Calu3 (cell line): ENCODE results near the gene FRS2. TPM values are rescaled to one million over a fixed set of nuclear protein-coding genes. Genes with fewer than 3 reads are reported as not detected.

Source experiments
- BruUV-seq: library from RNA; stranded (reverse); fragments of 400-500 nt; replicated peaks from 2 replicates; lab custom pipeline; 2021; lab: Mats Ljungman, UMichigan
- CTCF ChIA-PET: fragments of 300-600 bp; sonication (Branson Sonifier 250); formaldehyde crosslinking; loops from one replicate; lab custom pipeline; 2022; ENCODE audit warnings: antibody characterized with exemption; lab: Charles Lee
- DNase-seq: peaks from one replicate; pipeline ENCODE4 v3.0.0; 2022
- H3K27ac Mint-ChIP-seq: one replicate; pipeline ENCODE4 v1.8.0; 2022; ENCODE audit warnings: mixed read lengths; ENCODE audit not compliant: unreplicated experiment
- H3K27me3 Mint-ChIP-seq: one replicate; pipeline ENCODE4 v1.8.0; 2022; ENCODE audit warnings: mixed read lengths; ENCODE audit not compliant: unreplicated experiment
- H3K36me3 Mint-ChIP-seq: one replicate; pipeline ENCODE4 v1.8.0; 2022; ENCODE audit warnings: mild to moderate bottlenecking, moderate library complexity, mixed read lengths; ENCODE audit not compliant: insufficient read depth, unreplicated experiment
- H3K4me1 Mint-ChIP-seq: one replicate; pipeline ENCODE4 v1.8.0; 2022; ENCODE audit warnings: mild to moderate bottlenecking, low read depth, mixed read lengths; ENCODE audit not compliant: unreplicated experiment
- H3K4me3 Mint-ChIP-seq: one replicate; pipeline ENCODE4 v1.8.0; 2022; ENCODE audit warnings: mild to moderate bottlenecking, low read depth, moderate library complexity, mixed read lengths; ENCODE audit not compliant: unreplicated experiment
- H3K9me3 Mint-ChIP-seq: one replicate; pipeline ENCODE4 v1.8.0; 2022; ENCODE audit warnings: low read depth, mixed read lengths; ENCODE audit not compliant: unreplicated experiment
- intact Hi-C: fragments of 100-400 bp; cut with micrococcal nuclease; formaldehyde crosslinking; loops from one replicate; pipeline ENCODE4 v1.10.0; 2022; ENCODE audit not compliant: unreplicated experiment
- total RNA-seq: library from RNA; stranded (reverse); gene quantifications from 2 replicates; pipeline ENCODE4 v1.2.3, GENCODE V29; 2022
- TF ChIP-seq, protein P1 (sequence below): fragments of 200-600 bp; IDR thresholded peaks from one replicate; pipeline ENCODE4 v1.8.0; 2022; ENCODE audit warnings: antibody characterized with exemption; ENCODE audit not compliant: unreplicated experiment

Gene FRS2
- total RNA-seq, 1 experiment from 2014 or later: 27.5 TPM

DNA sequence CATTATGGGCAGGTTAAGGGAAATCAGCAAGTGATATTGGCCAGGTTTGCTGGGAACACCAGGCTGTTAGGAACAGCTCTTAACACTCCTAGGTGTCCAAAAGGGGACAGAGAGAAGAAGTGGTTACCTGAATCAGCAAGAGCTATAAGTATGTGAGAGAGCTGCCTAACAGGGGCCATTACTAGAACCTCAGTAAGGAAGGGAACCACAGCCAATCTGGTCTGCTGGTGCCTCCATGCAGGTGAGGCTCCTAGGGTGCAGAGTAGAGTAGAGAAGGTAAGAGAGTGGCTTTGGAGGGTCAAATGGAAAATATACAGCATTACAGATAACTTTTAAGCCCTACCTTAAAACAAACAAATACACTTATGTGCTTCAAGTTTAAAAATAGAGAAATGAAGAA is 78.5 kb downstream of the FRS2 start:
- TF ChIP-seq, protein P1, sequence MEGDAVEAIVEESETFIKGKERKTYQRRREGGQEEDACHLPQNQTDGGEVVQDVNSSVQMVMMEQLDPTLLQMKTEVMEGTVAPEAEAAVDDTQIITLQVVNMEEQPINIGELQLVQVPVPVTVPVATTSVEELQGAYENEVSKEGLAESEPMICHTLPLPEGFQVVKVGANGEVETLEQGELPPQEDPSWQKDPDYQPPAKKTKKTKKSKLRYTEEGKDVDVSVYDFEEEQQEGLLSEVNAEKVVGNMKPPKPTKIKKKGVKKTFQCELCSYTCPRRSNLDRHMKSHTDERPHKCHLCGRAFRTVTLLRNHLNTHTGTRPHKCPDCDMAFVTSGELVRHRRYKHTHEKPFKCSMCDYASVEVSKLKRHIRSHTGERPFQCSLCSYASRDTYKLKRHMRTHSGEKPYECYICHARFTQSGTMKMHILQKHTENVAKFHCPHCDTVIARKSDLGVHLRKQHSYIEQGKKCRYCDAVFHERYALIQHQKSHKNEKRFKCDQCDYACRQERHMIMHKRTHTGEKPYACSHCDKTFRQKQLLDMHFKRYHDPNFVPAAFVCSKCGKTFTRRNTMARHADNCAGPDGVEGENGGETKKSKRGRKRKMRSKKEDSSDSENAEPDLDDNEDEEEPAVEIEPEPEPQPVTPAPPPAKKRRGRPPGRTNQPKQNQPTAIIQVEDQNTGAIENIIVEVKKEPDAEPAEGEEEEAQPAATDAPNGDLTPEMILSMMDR: no peak
- intact Hi-C loops: no loop called here
- Mint-ChIP-seq H3K9me3 (peaks cover 2% of the 10 kb centered on the region), H3K4me1 (peaks cover 6% of the 10 kb centered on the region), H3K27me3 (no peaks in the 10 kb centered on the region), H3K36me3 (peaks cover under 1% of the 10 kb centered on the region), H3K27ac (no peak overlapping the region), H3K4me3 (no peak overlapping the region)
- BruUV-seq: no TSS peak
- CTCF ChIA-PET: interaction anchor here (0.5 kb wide), 1 partner anchor 201 kb away, joined by 3 read pairs; no protein-coding TSS in a partner anchor
- no peak for DNase-seq

DNA sequence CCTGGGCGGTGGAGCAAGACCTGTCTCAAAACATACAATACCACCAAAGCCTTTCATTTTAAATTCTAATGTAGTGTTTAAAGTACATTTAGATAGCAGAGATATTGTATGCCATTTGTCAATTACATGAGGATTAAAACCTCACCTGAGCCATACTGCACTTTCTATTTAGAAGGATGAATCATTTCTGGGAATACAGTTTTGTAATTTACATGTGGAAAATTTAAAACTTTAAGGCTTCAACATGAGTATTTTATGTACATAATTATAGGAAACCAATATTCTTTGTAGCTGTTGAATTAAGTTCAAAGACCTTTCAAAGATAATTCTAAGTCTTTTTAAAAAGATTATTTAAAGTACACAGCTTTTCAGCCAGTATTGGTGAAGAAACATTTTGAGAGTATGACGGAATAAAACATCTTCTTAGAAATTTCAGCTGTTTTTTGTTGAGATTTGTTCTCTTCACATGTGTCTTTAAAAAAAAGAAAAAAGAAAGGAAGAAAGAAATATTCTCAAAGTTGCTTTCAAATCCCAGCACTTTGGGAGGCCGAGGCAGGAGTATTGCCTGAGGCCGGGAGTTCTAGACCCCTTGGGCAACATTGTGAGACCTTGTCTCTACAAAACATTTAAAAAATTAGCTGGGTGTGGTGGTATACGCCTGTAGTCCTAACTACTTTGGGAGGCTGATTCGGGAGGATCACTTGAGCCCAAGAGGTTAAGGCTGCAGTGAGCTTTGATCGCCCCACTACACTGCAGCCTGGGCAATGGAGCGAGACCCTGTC is 80.6 kb downstream of the FRS2 start:
- TF ChIP-seq, protein P1: no peak
- Mint-ChIP-seq H3K27me3 (no peaks in the 10 kb centered on the region), H3K4me3 (no peak overlapping the region), H3K36me3 (no peaks in the 10 kb centered on the region), H3K27ac (no peak overlapping the region), H3K9me3 (no peaks in the 10 kb centered on the region), H3K4me1 (peaks cover 9% of the 10 kb centered on the region)
- no peak for DNase-seq
- CTCF ChIA-PET: no interaction called here
- intact Hi-C loops: loop anchor here (5.0 kb wide), 1 partner anchor 78 kb away; the partner anchor contains the start of gene FRS2
- no TSS peak for BruUV-seq

DNA sequence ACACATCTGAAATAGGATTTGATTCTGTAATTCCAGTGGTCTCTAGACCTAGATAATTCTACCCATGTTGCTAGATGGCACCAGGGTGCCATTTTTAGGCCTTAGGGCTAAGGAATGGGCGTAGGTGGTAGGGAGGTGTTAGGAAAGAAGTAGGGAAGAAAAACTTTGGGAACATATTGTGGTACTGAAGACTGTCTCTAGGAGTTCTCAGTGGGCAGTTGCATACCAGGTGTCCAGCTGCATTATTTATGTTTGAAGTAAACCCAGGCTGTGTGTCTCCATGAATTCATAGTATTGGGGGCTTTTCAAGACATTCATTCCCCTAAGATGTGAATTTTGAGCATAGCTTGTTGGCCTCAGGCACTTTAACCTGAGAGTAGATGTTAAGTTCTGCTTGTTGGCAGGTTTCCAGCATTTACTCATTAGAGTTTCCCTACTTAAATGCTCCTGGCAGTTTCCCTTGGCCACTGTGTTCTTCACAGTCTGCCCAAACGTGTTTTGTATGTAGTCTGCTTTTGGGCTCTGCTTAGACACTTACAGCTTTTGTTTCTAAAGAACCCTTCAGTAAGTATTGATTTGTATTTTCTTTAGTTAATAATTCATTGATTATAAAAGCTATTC is 83.5 kb downstream of the FRS2 start:
- Mint-ChIP-seq H3K9me3 (no peaks in the 10 kb centered on the region), H3K27me3 (no peaks in the 10 kb centered on the region), H3K36me3 (no peaks in the 10 kb centered on the region), H3K4me3 (no peak overlapping the region), H3K27ac (no peak overlapping the region), H3K4me1 (peaks cover 9% of the 10 kb centered on the region)
- DNase-seq: peak; percentile 51
- no TSS peak for BruUV-seq
- intact Hi-C loops: loop anchor here (5.0 kb wide), 1 partner anchor 81 kb away; the partner anchor contains the start of gene FRS2
- TF ChIP-seq, protein P1: no peak
- CTCF ChIA-PET: interaction anchor here (0.5 to 1.6 kb wide), 5 partner anchors 13 to 197 kb away, joined by 3 to 5 read pairs (median 4); no protein-coding TSS in a partner anchor

DNA sequence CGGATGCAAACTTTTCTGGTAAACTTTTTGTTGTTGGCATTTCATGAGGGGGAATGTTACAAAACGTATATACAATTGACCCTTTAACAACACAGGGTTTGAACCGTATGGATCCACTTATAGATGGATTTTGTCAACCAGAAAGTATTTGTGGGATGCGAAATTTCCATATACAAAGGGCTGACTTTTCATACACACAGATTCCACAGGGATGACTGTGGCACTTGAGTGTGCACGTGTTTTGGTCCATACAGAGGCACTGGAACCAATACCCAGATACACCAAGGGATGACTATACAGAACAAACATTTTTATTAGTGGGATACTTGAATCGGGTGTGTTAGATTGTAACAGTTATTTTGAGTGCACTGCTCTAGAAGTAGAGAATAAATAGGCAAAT is 85.3 kb downstream of the FRS2 start:
- TF ChIP-seq, protein P1: no peak
- peaks cover 9% of the 10 kb centered on the region for H3K4me1 Mint-ChIP-seq
- DNase-seq: no peak
- H3K27ac Mint-ChIP-seq: no peak overlapping the region
- no peaks in the 10 kb centered on the region for H3K27me3 Mint-ChIP-seq
- no peaks in the 10 kb centered on the region for H3K36me3 Mint-ChIP-seq
- no peak overlapping the region for H3K4me3 Mint-ChIP-seq
- CTCF ChIA-PET: interaction anchor here (1.6 kb wide), 1 partner anchor 15 kb away, joined by 4 read pairs; no protein-coding TSS in a partner anchor
- BruUV-seq: no TSS peak
- intact Hi-C loops: no loop called here
- H3K9me3 Mint-ChIP-seq: no peaks in the 10 kb centered on the region
